HG03064 (cell line): ENCODE data around the gene RNF180.
"Not testable (repeated sequence)": the region's sequence is repeated elsewhere in the genome, so short reads cannot be mapped to it uniquely, and the experiment has no call there.

ENCODE experiments used
- ATAC-seq: cut with Tn5 transposase; IDR thresholded peaks from one replicate; pipeline ENCODE4 v1.9.1; 2021; ENCODE audit warnings: low read depth; ENCODE audit not compliant: unreplicated experiment

RNF180 gene

GRCh38 chr5:64344501-64344900 lies 178.9 kb downstream of the RNF180 start:
- ATAC-seq = no peak

- no peak for ATAC-seq
Measured at GRCh38 chr5:64347309-64347708, 181.7 kb downstream of the RNF180 start.

GRCh38 chr5:64364426-64364825 lies 198.8 kb downstream of the RNF180 start:
- no peak for ATAC-seq

GRCh38 chr5:64384765-64385164 lies 219.1 kb downstream of the RNF180 start:
- peak; percentile 82 for ATAC-seq

- ATAC-seq = no peak
Measured at GRCh38 chr5:64397552-64397951, 231.9 kb downstream of the RNF180 start.

GRCh38 chr5:64398735-64399134 lies 233.1 kb downstream of the RNF180 start:
- not testable (repeated sequence) for ATAC-seq

GRCh38 chr5:64407103-64407825 lies 241.6 kb downstream of the RNF180 start:
- not testable (repeated sequence) for ATAC-seq

- no peak for ATAC-seq
Measured at GRCh38 chr5:64417390-64417789, 251.7 kb downstream of the RNF180 start.

GRCh38 chr5:64418013-64418412 lies 252.4 kb downstream of the RNF180 start:
- no peak for ATAC-seq
